CD14-positive monocyte (primary cell): ENCODE data around the gene ATP6V0A1. TPM values are rescaled to one million over a fixed set of nuclear protein-coding genes. Genes with fewer than 3 reads are reported as not detected.
"Not testable (repeated sequence)": the region's sequence is repeated elsewhere in the genome, so short reads cannot be mapped to it uniquely, and the experiment has no call there.

Experiments used
- DNase-seq, 3 donors: peaks; one replicate each; pipeline ENCODE4 v3.0.0-alpha.2; 2011 to 2022
- H2AFZ ChIP-seq: 2 replicates; pipeline ENCODE4 v1.6.0; 2012; ENCODE audit warnings: mild to moderate bottlenecking, low read depth, low read length, inconsistent platforms; ENCODE audit not compliant: insufficient read depth, poor library complexity, severe bottlenecking
- H3K27ac ChIP-seq, 2 donors: 1 replicate in 1 of 2; 2 replicates in 1 of 2; pipeline ENCODE4 v1.5.1; 2012 to 2013; ENCODE audit warnings: low read length in 2 of 2, control low read depth in 1 of 2, inconsistent platforms in 1 of 2, low read depth in 1 of 2, mild to moderate bottlenecking in 1 of 2
- H3K27me3 ChIP-seq, 2 donors: one replicate each; pipeline versions ENCODE4 v1.6.0 to v1.6.1; 2011 to 2013; ENCODE audit warnings: low read length in 2 of 2; ENCODE audit not compliant: control insufficient read depth in 2 of 2, insufficient read depth in 2 of 2
- H3K36me3 ChIP-seq, 2 donors: replicated peaks in 1 of 2; 1 replicate in 1 of 2; 2 replicates in 1 of 2; pipeline versions ENCODE4 v1.5.1 to v1.6.1; 2012 to 2013; ENCODE audit warnings: low read length in 2 of 2, control low read depth in 1 of 2, inconsistent platforms in 1 of 2, mild to moderate bottlenecking in 1 of 2; ENCODE audit not compliant: insufficient read depth in 2 of 2, control insufficient read depth in 1 of 2
- H3K4me1 ChIP-seq, 2 donors: 1 replicate in 1 of 2; 2 replicates in 1 of 2; pipeline versions ENCODE4 v1.5.1 to v1.6.1; 2012 to 2013; ENCODE audit warnings: low read length in 2 of 2, control low read depth in 1 of 2, inconsistent platforms in 1 of 2, mild to moderate bottlenecking in 1 of 2, moderate library complexity in 1 of 2; ENCODE audit not compliant: insufficient read depth in 2 of 2, control insufficient read depth in 1 of 2
- H3K4me2 ChIP-seq: replicated peaks from 2 replicates; pipeline ENCODE3; 2012; ENCODE audit warnings: low read length, moderate library complexity, mild to moderate bottlenecking; ENCODE audit not compliant: poor library complexity, severe bottlenecking; ENCODE audit errors: extremely low read depth
- H3K4me3 ChIP-seq, 3 experiments: fragments of 200-600 bp in 1 of 3; sonication (generic) in 1 of 3; replicated peaks in 1 of 3; 1 replicate in 2 of 3; 2 replicates in 1 of 3; pipeline ENCODE4 v1.5.1; 2011 to 2013; ENCODE audit warnings: low read length in 3 of 3, mild to moderate bottlenecking in 3 of 3, control low read depth in 2 of 3, low read depth in 2 of 3, inconsistent platforms in 1 of 3, moderate library complexity in 1 of 3
- H3K79me2 ChIP-seq: 2 replicates; pipeline ENCODE4 v1.6.0; 2012; ENCODE audit warnings: mild to moderate bottlenecking, control low read depth, inconsistent platforms, low read length, moderate library complexity; ENCODE audit not compliant: insufficient read depth
- H3K9ac ChIP-seq: 2 replicates; pipeline ENCODE4 v1.6.0; 2017; ENCODE audit warnings: low read length, mild to moderate bottlenecking; ENCODE audit not compliant: insufficient read depth, poor library complexity, severe bottlenecking
- H3K9me3 ChIP-seq, 2 donors: replicated peaks in 1 of 2; 1 replicate in 1 of 2; 2 replicates in 1 of 2; pipeline versions ENCODE4 v1.5.1 to v1.6.1; 2012 to 2013; ENCODE audit warnings: low read length in 2 of 2, control low read depth in 1 of 2; ENCODE audit not compliant: control insufficient read depth in 1 of 2, insufficient read depth in 1 of 2
- H4K20me1 ChIP-seq: 2 replicates; pipeline ENCODE4 v1.6.0; 2012; ENCODE audit warnings: mild to moderate bottlenecking, low read length, control low read depth, moderate library complexity; ENCODE audit not compliant: insufficient read depth
- H3K27ac Mint-ChIP-seq, 7 donors: one replicate each; pipeline ENCODE4 v1.8.0; 2020; ENCODE audit warnings: mild to moderate bottlenecking in 7 of 7, mixed read lengths in 7 of 7, moderate library complexity in 6 of 7, inconsistent platforms in 2 of 7
- H3K27me3 Mint-ChIP-seq, 3 donors: one replicate each; pipeline ENCODE4 v1.8.0; 2021 to 2022; ENCODE audit warnings: low read depth in 3 of 3, mild to moderate bottlenecking in 3 of 3, mixed read lengths in 3 of 3, moderate library complexity in 3 of 3, inconsistent platforms in 1 of 3
- H3K36me3 Mint-ChIP-seq, 2 donors: one replicate each; pipeline ENCODE4 v1.8.0; 2020; ENCODE audit warnings: mixed read lengths in 2 of 2, inconsistent platforms in 1 of 2, mild to moderate bottlenecking in 1 of 2
- H3K4me1 Mint-ChIP-seq: one replicate; pipeline ENCODE4 v1.8.0; 2020; ENCODE audit warnings: mild to moderate bottlenecking, mixed read lengths
- H3K4me3 Mint-ChIP-seq, 2 donors: one replicate each; pipeline ENCODE4 v1.8.0; 2020; ENCODE audit warnings: mild to moderate bottlenecking in 2 of 2, mixed read lengths in 2 of 2, moderate library complexity in 1 of 2
- H3K9me3 Mint-ChIP-seq, 7 donors: one replicate each; pipeline ENCODE4 v1.8.0; 2020 to 2022; ENCODE audit warnings: mixed read lengths in 7 of 7, mild to moderate bottlenecking in 6 of 7, moderate library complexity in 6 of 7, inconsistent platforms in 2 of 7
- CTCF ChIP-seq: fragments of 200-600 bp; IDR thresholded peaks from one replicate; pipeline ENCODE4 v1.8.0; 2022; ENCODE audit warnings: antibody characterized with exemption, mild to moderate bottlenecking
- WGBS: methylation state at CpG from one replicate; pipeline ENCODE4 v1.1.5; 2013; ENCODE audit warnings: missing lambda C conversion rate; ENCODE audit not compliant: insufficient coverage; 5-methylcytosine and 5-hydroxymethylcytosine counted together
- intact Hi-C, 2 donors: fragments of 100-400 bp; cut with micrococcal nuclease; formaldehyde crosslinking; loops; one replicate each; pipeline versions ENCODE4 v1.15.0 to v1.15.1; 2023
- polyA plus RNA-seq, 3 donors: library from polyadenylated mRNA; depleted of rRNA in 1 of 3; unstranded in 2 of 3; stranded (reverse) in 1 of 3; fragments of 300-500 nt in 2 of 3; fragments of >200 nt in 1 of 3; fragmentation: Illumina TruSeq in 2 of 3; gene quantifications; 1 replicate in 2 of 3; 2 replicates in 1 of 3; pipeline ENCODE4 v1.2.3, GENCODE V29; 2012 to 2021

Gene ATP6V0A1
- polyA plus RNA-seq, 3 donors = 36.1 to 126 (median 55.1) TPM

- Histone ChIP-seq H3K27me3 (no peaks in the 10 kb centered on the region), H3K79me2 (peaks cover 11% of the 10 kb centered on the region), H3K36me3 (no peaks in the 10 kb centered on the region), H3K27ac (peak overlapping the region; percentile 53 to 83), H3K4me2 (peak overlapping the region; percentile 99), H3K9me3 (no peaks in the 10 kb centered on the region), H2AFZ (peak overlapping the region; percentile 99), H4K20me1 (no peaks in the 10 kb centered on the region), H3K4me1 (peaks cover 18 to 22% of the 10 kb centered on the region in 2 donors), H3K4me3 (peak overlapping the region; percentile 77 to 94 (median 83)), H3K9ac (peak overlapping the region; percentile 91)
- under 1% methylated on average over 71 of the region's 82 CpGs for WGBS
- no peak for TF ChIP-seq CTCF
- peaks cover 2 to 6% (median 3%) of the 10 kb centered on the region in 3 donors for H3K27me3 Mint-ChIP-seq
- DNase-seq = peak; percentile 57 to 66 (median 65)
- peak overlapping the region; percentile 94 to 97 for H3K4me3 Mint-ChIP-seq
- H3K36me3 Mint-ChIP-seq = peaks cover 0 to 7% of the 10 kb centered on the region in 2 donors
- intact Hi-C loops = no loop called here
- H3K27ac Mint-ChIP-seq = peak overlapping the region; percentile 70 to 94 (median 85)
- H3K4me1 Mint-ChIP-seq = peaks cover 25% of the 10 kb centered on the region
- no peaks in the 10 kb centered on the region for H3K9me3 Mint-ChIP-seq
These were observed 95.8 kb downstream of the ATP6V0A1 start for GRCh38 chr17:42554250-42555121.

DNA sequence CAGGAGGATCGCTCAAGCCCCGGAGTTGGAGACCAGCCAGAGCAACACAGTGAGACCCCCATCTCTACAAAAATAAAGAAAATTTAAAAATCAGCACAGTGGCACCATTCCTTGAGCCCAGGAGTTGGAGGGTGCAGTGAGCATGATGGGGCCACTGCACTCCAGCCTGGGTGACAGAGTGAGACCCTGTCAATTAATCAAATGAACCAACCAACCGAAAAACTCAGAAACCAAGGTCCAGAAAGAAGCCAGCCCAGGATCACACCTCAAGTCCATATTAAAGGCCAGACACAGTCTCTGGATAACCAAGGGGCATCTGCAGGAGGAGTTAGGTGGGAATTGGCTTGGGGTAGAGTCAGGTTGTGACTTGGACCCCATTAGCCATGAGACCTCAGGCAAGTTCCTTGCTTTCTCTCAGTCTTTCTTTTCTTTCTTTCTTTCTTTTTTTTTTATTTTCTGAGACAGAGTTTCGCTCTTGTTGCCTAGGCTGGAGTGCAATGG is 96.5 kb downstream of the ATP6V0A1 start:
- Histone ChIP-seq H3K4me3 (peak overlapping the region; percentile 77 to 94 (median 83)), H3K27me3 (no peaks in the 10 kb centered on the region), H3K27ac (peak overlapping the region; percentile 53 to 83), H3K4me1 (peaks cover 18 to 22% of the 10 kb centered on the region in 2 donors), H3K9ac (peak overlapping the region; percentile 91), H3K36me3 (no peaks in the 10 kb centered on the region), H3K79me2 (peaks cover 11% of the 10 kb centered on the region), H3K9me3 (no peaks in the 10 kb centered on the region), H2AFZ (peak overlapping the region; percentile 99), H3K4me2 (peak overlapping the region; percentile 99), H4K20me1 (no peaks in the 10 kb centered on the region)
- Mint-ChIP-seq H3K27ac (peak overlapping the region in 6 of 7 donors; percentile 81 to 94 (median 88)), H3K36me3 (peaks cover 0 to 7% of the 10 kb centered on the region in 2 donors), H3K4me1 (peaks cover 25% of the 10 kb centered on the region), H3K9me3 (no peaks in the 10 kb centered on the region), H3K4me3 (peak overlapping the region; percentile 94 to 97), H3K27me3 (peaks cover under 1 to 7% (median 2%) of the 10 kb centered on the region in 3 donors)
- TF ChIP-seq CTCF = no peak
- WGBS = 100% methylated on average over 1 of the region's 4 CpGs
- no peak for DNase-seq
- intact Hi-C loops = no loop called here

GRCh38 chr17:42555961-42556617 is 97.4 kb downstream of the ATP6V0A1 start:
- H3K27ac ChIP-seq = not testable (repeated sequence)

More at GRCh38 chr17:42555961-42556617, 97.4 kb downstream of the ATP6V0A1 start:
- H3K9me3 Mint-ChIP-seq, H2AFZ ChIP-seq, H3K4me3 ChIP-seq, H4K20me1 ChIP-seq, H3K9ac ChIP-seq, H3K36me3 ChIP-seq, DNase-seq, intact Hi-C loops, H3K27me3 ChIP-seq, H3K4me2 ChIP-seq, H3K9me3 ChIP-seq, H3K4me3 Mint-ChIP-seq, H3K36me3 Mint-ChIP-seq, H3K27me3 Mint-ChIP-seq, H3K27ac Mint-ChIP-seq: not testable (repeated sequence)
- 53% methylated on average over 4 of the region's 5 CpGs for WGBS
- peaks cover 18 to 22% of the 10 kb centered on the region in 2 donors for H3K4me1 ChIP-seq
- peaks cover 11% of the 10 kb centered on the region for H3K79me2 ChIP-seq
- peaks cover 25% of the 10 kb centered on the region for H3K4me1 Mint-ChIP-seq
